ENCODE data around the gene BRD4.
"Not testable (repeated sequence)": the region's sequence is repeated elsewhere in the genome, so short reads cannot be mapped to it uniquely, and the experiment has no call there.

Gene BRD4

DNA sequence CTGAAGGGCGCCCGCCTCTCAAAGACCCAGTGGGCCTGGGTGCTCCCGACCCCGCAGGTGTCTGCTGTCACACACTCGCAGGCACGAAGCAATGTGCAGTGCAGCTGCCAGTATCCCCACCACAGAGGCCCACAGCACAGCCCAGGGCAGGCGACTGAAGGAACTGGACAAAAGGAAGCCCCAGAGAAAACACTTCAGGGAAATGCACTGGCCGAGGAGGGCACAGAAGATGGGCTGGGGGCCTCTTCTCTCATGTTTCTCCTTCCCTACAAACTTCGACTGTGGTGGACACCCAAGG lies 37.2 kb upstream of the BRD4 start:
- TF ChIP-seq, protein P1, sequence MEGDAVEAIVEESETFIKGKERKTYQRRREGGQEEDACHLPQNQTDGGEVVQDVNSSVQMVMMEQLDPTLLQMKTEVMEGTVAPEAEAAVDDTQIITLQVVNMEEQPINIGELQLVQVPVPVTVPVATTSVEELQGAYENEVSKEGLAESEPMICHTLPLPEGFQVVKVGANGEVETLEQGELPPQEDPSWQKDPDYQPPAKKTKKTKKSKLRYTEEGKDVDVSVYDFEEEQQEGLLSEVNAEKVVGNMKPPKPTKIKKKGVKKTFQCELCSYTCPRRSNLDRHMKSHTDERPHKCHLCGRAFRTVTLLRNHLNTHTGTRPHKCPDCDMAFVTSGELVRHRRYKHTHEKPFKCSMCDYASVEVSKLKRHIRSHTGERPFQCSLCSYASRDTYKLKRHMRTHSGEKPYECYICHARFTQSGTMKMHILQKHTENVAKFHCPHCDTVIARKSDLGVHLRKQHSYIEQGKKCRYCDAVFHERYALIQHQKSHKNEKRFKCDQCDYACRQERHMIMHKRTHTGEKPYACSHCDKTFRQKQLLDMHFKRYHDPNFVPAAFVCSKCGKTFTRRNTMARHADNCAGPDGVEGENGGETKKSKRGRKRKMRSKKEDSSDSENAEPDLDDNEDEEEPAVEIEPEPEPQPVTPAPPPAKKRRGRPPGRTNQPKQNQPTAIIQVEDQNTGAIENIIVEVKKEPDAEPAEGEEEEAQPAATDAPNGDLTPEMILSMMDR (IDR thresholded peaks at IDR 0.05): no peak
- no peak for DNase-seq (ENCODE audit: low spot score)
- no peak overlapping the region for H3K27ac ChIP-seq
- no peak overlapping the region for H3K4me3 ChIP-seq

DNA sequence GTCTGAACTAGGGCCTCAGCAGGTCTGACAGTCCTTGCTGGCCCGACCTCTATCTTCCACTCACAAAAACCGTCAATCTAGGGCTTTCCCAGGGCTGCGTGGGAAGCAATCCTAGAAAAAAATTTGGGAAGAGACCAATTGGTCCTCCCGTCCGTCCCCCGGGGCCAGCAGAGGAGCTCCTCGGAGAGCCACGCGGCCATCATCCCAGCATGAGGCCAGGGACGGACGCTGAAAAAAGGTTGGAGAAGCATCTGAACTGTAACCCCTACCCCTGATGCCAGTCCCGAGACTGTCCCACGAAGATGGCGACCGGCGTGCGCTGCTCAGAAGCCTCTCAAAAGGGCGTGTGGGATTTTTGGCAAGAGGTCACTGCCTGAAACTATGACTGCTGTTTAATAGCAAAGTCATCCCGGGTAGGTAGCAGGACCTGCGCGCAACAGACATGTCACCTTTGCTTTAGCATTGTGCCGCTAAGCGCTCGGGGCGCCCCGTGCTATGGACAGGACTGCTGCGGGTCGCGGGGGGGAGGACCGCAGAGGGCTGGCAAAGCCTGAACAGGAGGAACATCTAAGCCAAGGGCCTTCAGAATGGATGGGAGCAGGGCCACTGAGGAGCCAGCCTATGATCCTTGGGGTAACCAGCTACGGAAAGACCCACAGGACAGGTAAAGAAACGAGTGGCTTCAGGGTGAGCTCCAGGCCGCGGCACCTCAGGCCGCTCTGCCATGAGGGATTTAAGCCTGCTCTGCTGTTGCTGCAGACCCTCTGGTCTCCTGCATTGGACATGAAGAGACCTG lies 36.7 kb upstream of the BRD4 start:
- TF ChIP-seq, protein P1 (IDR thresholded peaks at IDR 0.05): no peak
- Histone ChIP-seq H3K27ac (no peak overlapping the region), H3K4me3 (no peak overlapping the region)
- no peak for DNase-seq (ENCODE audit: low spot score)

DNA sequence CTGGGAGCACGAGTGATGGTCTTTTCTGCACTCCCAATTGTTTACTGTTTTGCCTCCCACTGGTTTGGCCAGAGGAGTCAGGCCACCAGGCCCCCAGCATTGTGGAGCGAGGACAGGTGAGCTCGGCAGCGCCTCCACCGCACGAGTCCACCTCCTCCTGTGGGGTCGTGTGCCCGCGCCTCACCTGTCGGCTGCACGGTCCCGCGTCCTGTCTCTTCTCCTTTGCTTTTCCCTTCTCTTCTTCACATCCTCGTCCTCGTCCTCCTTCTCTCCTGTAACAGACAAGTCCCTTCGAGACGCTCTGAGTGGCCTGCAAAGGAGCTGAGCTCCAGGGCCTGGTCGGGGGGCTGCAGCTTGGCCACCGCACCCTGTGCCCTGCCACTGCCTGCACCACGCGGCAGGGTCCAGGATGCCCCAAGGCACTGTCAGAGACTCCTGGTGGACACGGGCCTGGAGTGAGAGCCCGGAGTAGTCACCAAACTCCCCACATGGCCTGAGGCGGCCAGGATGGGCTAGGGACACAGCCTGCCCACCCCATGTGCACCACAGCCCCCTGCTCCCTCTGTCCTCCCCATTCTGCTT lies 35.8 kb upstream of the BRD4 start:
- no peak overlapping the region for H3K27ac ChIP-seq
- TF ChIP-seq, protein P1 (IDR thresholded peaks at IDR 0.05): no peak
- DNase-seq (ENCODE audit: low spot score): no peak
- H3K4me3 ChIP-seq: no peak overlapping the region

DNA sequence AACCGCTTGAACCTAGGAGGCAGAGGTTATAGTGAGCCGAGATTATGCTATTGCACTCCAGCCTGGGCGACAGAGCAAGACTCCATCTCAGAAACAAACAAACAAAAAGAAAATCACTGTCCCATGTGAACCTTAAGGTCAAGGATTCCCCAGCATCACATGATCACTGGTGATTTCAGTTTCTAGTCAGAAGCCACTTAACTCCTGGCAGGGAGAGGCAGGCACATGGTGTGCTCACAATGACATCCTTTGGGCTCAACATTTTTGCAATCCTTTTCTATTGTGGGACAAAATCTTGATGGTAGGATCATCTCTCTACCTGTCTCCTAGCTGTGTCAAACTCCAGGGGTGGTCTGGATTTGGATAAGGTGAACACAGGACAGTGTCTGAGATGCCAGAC lies 35.1 kb upstream of the BRD4 start:
- DNase-seq (ENCODE audit: low spot score): no peak
- TF ChIP-seq, protein P1 (IDR thresholded peaks at IDR 0.05): no peak
- Histone ChIP-seq H3K27ac (no peak overlapping the region), H3K4me3 (no peak overlapping the region)

DNA sequence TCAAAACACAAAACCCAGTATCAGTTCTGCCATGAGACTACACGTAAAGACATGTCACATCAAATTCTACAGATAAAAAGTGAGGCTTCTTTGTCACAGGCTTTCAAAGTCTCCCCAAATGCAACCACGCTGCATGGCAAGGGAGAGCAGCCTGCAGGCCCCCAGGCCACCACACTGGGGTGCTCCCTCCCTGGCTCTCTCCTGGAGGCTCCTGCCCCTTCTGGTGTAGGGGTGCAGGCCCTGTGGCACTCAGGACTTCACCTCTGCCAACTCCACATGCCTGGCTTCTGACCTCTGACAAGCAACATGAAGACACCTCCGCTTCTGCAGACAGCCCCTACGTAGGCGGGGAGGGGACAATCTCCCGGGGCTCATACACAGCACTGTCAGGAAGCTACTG lies 32.9 kb upstream of the BRD4 start:
- TF ChIP-seq, protein P1 (IDR thresholded peaks at IDR 0.05): no peak

DNA sequence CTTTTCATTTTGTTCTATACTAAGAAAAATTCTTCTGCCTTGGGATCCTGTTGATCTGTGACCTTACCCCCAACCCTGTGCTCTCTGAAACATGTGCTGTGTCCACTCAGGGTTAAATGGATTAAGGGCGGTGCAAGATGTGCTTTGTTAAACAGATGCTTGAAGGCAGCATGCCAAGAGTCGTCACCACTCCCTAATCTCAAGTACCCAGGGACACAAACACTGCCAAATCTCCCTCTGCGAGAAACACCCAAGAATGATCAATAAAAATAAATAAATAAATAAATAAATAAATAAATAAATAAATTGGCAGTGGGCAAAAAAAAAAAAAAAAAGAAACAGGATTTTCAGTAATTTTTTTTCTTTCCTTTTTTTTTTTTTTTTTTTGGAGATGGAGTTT lies 31.5 kb upstream of the BRD4 start:
- not testable (repeated sequence) for H3K27ac ChIP-seq; H3K4me3 ChIP-seq; DNase-seq (ENCODE audit: low spot score)

More for the DNA sequence above, 32.9 kb upstream of the BRD4 start:
- no peak overlapping the region for H3K4me3 ChIP-seq
- no peak overlapping the region for H3K27ac ChIP-seq
- no peak for DNase-seq (ENCODE audit: low spot score)

DNA sequence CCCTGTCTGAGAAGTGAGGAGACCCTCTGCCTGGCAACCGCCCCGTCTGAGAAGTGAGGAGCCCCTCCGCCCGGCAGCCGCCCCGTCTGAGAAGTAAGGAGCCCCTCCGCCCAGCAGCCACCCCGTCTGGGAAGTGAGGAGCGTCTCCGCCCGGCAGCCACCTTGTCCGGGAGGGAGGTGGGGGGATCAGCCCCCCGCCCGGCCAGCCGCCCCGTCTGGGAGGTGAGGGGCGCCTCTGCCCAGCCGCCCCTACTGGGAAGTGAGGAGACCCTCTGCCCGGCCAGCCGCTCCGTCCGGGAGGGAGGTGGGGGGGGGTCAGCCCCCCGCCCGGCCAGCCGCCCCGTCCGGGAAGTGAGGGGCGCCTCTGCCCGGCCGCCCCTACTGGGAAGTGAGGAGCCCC lies 30.7 kb upstream of the BRD4 start:
- not testable (repeated sequence) for H3K4me3 ChIP-seq; H3K27ac ChIP-seq; DNase-seq (ENCODE audit: low spot score)

DNA sequence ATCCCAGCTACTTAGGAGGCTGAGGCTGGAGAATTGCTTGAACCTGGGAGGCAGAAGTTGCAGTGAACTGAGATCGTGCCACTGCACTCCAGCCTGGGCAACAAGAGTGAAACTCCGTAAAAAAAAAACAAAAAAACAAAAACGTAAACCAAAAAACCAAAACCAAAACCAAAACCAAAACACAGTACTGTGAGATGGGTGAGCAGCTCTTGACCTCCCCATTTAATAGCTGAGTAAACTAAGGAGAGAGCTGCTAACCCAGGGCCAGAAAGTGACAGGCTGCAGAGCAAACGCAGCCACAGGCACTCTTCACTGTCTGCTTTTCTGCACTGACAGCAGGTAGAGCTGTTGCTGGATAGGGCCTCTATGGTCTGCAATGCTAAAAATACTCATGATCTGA lies 27.7 kb upstream of the BRD4 start:
- not testable (repeated sequence) for DNase-seq (ENCODE audit: low spot score); H3K27ac ChIP-seq; H3K4me3 ChIP-seq

Data from coronary artery (tissue), 2 donors.